Activated CD8-positive, alpha-beta memory T cell treated with anti-CD3 and anti-CD28 coated beads for 48 hours (primary cell): ENCODE measurements around the gene PRR4.

Source experiments
- DNase-seq, 3 experiments: peaks; one replicate each; pipeline ENCODE4 v3.0.0-alpha.2; 2020; ENCODE audit warnings: low read depth in 2 of 3, low spot score in 2 of 3

PRR4 gene

DNA sequence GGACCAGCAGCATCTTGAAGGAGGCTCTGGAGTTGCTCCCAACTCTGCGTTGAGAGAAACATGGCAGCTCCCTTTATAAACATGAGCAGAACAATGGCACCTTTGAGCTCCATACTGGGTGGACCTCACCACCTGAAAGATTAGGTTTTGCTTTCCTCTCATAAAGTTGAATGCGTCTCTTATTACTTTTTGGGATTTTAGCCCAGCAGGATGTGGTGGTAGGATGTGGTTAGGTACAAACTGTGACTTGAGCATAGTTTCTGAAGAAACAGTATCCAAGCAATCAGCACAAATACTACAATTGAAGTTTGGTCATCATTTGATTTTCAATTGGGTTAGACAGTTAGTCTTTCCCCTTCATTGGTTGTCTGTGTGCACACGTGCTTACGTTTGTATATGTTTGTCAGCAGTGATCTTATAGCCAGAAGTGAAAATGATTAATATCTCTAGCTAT lies at the start of gene PRR4:
Gene PRR4 (minus strand): TSS at position 51 of the 454 bp plus-strand sequence. CDS start 38 bp downstream, at position 13.
- DNase-seq = no peak

- no peak for DNase-seq
These were observed 47.6 kb upstream of the PRR4 start for GRCh38 chr12:10896854-10897253.

DNA sequence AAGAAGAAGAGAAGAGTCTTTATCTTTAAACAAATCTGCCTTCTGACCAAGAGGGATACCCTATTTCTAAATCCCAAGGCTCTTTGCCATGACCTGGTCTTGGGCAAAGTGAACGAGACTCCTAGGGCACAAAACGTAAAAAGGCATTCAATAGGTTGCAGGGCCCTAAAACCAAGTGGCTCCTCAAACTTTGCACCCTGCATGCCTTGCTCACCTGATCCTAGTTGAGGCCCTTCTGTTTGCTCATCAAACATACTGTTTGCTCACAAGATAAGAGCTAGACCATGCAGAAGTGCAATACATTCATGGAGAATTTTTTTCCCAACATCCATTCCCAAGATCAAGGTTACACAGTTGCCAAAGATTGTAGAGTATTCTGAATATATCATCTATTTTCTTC lies 42.7 kb upstream of the PRR4 start:
- no peak for DNase-seq

GRCh38 chr12:10889226-10889625 lies 40.0 kb upstream of the PRR4 start:
- DNase-seq = no peak

DNA sequence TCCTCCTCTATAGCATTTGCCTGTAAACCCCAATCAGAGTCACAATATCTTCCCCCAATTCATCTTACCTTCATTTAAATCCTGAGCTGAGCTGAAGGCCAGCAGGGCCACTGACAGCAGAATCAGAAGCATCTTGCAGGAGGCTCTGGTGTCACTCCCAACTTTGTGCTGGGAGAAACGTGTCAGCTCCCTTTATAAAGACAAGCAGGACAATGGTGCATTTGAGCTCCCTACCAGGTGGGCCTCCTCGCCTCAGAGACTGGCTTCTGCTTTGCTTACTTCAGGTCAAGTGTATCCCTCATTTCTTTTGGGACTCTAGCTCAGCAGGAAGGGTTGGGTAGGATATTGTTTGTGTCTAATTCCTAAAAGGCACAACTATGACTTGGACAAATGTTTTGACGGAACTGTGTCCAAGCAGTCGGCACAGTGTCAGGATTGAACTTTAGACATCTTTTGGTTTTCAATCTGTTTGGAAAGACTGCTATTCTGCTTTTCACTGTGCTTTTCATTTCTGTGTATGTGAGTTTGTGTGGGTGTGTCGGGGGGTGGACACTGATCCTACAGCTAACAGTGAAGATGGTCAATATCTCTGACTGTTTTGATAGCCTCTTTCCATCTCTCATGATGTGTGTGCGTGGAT lies 34.9 kb upstream of the PRR4 start, which contains the start of gene PRH1:
Gene PRH1 (minus strand): TSS at position 170 of the 640 bp plus-strand sequence. CDS start 38 bp downstream, at position 132.
- no peak for DNase-seq

DNA sequence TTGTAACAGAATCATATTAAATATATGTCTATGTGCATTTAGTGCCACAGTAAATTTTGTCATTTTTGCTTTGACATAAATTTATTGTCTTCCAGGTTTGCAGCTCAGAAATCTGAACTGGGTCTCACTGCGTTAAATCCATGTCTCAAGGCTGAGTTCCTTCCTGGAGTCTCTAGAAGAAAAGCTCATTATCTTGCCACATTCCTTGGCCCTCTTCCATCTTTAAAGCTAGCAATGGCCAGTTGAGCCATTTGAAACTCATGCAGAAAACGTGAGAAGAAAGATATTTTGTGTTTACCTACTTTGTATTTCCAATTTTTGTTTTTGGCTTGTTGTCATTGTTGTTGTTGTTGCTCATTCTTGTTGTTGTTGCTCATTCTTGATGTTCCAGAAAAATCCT lies 24.1 kb upstream of the PRR4 start:
- no peak for DNase-seq

DNA sequence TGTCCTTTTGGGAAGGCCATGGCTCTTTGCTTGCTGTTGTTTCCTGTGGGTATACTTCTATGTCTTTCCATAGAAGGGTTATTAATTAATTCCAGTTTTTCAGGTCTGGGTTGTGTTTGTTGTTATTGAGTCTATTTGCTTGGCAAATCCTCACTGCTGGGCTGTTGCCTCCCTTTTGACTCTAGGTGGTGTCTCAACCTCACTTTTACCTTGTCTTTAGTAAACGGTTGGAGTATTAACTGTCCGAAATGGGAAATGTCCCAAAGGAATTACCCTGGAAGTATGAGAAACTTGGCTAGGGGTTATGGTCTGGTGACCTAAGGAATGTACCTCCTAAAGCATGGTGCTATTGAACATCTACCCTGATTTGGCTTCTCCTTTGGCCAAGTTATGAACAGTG lies 18.1 kb upstream of the PRR4 start:
- DNase-seq = no peak

GRCh38 chr12:10863512-10864218 lies 14.4 kb upstream of the PRR4 start:
- no peak for DNase-seq

DNA sequence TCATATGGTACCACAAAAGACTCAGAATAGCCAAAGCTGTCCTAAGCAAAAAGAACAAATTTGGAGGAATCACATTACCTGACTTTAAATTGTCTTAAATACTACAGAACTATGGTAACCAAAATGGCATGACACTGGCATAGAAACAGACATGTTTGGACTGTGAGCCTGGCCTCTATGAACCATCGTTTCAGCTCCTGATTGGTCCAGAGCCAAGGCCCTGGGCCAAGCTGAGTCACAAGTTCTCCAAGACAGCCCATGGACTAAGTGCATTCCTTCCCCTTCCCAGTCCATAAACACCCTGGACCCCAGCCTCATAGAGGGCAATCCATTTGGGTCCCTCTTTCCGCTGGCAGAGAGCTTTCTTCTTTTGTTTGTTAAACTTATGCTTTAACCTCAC lies 12.1 kb upstream of the PRR4 start:
- DNase-seq = no peak

DNA sequence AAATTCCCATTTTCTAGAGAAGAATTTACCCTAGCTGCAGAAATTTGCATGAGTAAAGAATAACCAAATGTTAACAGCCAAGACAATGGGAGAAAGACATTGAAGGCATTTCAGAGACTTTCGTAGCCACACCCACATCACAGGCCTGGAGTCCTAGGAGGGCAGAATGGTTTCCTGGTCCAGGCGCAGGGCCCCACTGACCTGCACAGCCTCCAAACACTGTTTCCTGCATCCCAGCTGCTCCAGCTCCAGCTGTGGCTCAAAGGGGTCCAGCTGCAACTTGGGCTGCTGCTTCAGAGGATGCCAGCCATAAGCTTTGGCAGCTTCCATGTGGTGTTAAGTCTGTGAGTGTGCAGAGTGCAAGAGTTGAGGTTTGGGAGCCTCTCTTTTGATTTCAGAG lies 6.5 kb upstream of the PRR4 start:
- DNase-seq = no peak

- DNase-seq = no peak
These were observed 4.5 kb upstream of the PRR4 start for GRCh38 chr12:10853776-10854175.

DNA sequence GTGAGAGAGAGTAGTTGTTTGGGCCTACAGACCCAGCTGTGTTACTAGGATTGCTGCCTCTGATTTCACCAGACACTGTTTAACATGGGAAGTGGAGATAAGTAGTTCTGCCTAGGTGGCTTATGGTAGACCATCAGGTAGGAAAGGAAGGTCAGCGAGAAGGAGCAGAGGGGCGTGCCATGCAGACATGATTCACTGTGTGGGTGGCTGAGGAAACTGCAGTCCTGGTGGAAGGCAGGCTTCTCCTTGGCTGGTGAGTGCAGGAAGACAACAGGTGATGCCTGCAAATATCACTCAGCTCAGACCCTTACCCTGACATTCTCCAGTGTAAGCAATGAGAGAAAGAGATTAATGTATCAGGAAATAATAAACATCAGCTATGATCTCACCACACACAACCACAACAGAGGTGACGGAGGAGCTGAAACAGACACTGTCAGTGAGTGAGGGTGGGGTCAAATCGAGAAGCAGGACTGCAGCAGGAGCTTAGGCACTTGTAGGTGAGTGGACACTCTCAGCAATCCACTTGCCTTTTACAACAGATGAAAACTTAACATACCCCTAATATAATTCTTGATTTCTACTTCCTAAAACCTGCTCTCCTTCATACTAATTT lies 2.1 kb upstream of the PRR4 start:
- DNase-seq = no peak

DNA sequence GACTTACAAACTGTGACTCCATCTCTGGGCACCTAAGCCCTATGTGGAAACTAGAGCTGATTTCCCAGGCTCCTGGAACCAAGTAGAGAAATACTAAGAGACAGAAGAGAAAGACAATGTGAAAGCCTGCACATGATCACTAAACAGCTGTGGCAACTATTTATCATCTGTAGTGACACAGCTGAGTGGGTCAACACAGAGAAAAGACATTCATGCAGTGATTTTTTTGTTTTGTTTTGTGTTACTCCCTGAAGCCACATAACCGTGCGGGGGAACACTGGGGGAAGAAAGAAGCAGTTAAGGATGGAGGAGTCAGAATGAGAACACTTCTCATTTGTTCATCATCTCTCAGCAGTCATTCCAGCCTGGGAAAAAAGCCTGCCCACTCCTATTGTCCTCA lies 1.5 kb downstream of the PRR4 start:
- DNase-seq = no peak

DNA sequence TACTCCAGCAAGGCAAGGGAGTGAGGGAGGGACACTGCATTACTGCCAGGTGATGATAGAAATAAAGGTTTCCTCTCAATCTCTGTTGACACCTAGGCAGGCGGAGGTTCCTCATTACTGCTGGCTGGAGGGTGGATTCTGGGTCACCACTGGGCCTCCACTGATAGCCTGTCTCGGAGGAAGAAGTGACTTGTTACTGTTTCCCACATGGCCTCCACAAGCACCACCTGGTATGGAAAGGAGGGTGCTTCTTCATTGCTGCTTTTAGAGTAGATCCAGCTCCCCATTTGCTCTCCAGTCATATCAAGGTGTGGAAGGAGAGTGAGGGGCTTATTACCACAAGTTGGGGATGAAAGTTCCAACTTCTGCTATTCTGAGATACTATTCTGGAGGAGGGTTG lies 6.4 kb downstream of the PRR4 start:
- no peak for DNase-seq

DNA sequence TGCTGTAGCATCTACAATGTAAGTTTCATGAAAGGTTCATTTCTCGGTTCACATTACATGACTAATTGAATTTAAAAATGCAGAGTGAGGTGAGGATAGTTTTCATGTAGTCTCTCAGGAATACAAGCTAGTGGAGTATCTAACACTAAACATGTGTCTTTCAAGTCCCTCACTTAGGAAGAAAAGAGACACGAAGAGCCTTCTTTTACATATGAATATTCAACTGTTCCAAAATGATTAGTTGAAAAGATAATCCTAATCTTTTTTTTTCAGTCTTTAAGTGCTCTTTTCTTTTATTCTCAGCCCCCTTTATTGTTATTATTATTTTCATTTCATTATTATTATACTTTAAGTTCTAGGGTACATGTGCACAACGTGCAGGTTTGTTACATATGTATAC lies 10.8 kb downstream of the PRR4 start:
- DNase-seq = no peak

DNA sequence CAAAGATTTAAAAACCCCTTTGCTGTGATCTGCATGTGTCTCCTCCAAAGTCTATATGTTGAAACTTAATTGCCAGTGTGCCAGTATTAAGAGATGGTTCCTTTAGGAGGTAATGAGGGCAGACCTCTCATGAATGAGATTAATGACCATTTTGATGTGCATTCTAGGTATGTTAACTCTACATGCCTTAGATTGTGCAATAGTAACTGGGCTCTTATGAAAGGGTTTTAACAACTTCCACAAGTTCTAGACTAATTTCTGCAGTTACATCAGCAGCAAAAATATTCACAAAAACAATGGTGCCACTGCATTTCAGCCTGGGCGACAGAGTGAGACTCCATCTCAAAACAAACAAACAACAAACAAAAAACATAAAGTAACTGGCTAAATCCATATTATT lies 19.3 kb downstream of the PRR4 start:
- no peak for DNase-seq

GRCh38 chr12:10826258-10826657 lies 23.0 kb downstream of the PRR4 start, which contains the start of gene TAS2R10:
Gene TAS2R10, minus strand, starts transcription at chr12:10826358. Its CDS starts 89 bp downstream, at chr12:10826269.
- DNase-seq = no peak

DNA sequence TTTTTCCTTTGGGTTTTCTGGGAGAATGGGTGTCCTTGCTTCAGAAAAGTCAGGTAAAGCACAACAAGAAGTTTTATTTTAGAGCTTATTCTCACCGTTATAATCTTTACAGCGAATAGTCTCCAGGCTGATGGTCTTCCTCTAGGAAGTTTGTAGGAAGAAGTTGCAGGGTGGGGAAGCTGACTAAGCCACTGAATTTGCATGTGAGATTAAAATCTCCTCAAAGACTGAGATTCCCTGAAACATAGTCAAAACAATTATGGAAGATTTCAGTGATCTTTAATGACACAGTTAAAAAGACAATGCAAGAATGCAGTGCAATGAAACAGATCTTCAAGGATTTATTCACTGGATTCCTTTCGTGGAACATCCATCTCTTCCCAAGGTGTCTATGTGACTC lies 24.3 kb downstream of the PRR4 start:
- no peak for DNase-seq

DNA sequence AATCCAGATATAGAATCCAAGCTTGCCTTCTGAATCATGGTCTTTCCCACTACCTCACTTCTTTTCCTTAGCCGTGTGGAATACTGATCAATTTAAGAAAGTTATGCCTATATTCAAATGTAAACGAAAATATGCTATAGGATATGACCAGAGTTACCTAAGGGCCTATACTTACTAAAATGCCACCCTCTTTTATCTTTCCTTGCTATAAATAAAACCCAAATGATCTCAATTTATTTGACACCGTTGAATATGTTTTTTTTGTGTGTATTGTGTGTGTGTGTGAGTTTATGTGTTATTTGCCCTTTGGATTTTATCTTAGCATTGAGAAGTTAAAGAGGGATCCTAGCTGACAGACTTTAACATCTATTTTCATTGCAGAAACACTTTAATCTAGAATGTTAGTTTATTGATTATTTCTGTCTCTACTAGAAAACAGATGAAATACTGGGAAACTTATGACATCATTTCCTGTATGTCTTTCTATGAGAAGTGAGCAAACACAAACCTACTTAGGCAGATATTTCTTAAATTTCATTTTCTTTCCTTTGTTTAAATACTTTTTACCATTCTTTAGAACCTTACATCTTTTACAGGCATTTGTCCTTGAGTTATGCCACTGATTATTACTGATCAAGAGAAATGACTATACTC lies 37.3 kb downstream of the PRR4 start:
- no peak for DNase-seq

GRCh38 chr12:10810068-10810467 lies 39.2 kb downstream of the PRR4 start, which contains the start of gene TAS2R9:
Gene TAS2R9, minus strand, starts transcription at chr12:10810168. Its CDS starts 93 bp downstream, at chr12:10810075.
- DNase-seq = no peak

GRCh38 chr12:10807186-10807585 lies 42.1 kb downstream of the PRR4 start, which contains the start of gene TAS2R8:
Gene TAS2R8, minus strand, starts transcription at chr12:10807286. Its CDS starts 306 bp downstream, at chr12:10806980.
- no peak for DNase-seq
